Measurements from ENCODE around the gene FTO.

FTO gene

DNA sequence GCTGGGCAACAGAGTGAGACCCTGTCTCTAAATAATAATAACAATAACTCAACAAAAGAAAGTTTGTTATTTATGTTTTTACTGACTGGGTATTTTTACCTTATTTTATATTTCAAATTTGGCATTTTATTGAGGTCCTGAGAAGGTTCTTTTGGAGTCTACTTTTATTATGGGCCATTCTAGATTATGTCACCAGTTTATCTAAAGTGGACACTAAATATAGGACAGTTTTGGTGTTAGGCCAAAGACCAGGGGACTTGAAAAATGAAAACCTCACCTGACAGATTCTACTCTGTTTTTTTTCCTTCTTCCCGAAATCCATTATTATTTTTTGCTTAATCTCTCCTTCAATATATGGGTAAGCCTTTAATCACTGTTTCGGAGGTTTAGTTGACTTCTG lies 8.1 kb downstream of the FTO start:
- DNase-seq: no peak

DNA sequence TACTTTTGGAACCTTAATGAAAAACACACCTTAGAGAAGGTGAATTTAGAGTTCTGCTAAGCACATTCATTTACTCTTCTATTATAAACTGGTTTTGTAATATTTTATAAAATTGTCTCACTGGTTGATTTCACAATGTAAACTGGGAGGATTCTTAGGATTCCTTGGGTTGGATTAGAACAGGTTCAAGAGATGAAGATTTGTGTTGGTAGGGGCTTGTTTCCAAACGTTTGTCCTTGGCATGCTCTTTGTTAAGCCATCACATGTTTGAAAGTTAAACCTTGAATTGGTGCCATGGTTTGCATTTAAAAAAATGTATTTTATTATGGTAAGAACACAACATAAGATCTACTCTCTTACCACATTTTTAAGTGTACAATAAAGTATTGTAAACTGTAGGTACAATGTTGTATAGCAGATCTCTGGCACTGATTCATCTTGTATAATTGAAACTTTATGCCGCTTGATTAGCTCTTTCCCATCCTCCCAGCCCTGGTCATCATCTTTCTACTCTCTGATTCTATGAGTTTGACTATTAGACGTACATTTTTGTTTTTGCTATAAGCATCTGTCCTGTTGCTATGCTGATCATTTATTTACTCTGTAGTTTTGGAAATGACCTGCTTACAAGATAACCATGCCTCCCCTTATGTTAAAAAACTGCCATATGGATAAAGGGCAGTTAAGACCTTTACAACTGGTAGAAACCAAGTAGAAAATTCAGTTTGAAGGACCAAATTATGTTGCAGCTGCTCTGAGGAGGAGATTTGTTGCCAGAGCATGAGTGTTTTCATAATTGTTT lies 9.6 kb downstream of the FTO start:
- DNase-seq: no peak

DNA sequence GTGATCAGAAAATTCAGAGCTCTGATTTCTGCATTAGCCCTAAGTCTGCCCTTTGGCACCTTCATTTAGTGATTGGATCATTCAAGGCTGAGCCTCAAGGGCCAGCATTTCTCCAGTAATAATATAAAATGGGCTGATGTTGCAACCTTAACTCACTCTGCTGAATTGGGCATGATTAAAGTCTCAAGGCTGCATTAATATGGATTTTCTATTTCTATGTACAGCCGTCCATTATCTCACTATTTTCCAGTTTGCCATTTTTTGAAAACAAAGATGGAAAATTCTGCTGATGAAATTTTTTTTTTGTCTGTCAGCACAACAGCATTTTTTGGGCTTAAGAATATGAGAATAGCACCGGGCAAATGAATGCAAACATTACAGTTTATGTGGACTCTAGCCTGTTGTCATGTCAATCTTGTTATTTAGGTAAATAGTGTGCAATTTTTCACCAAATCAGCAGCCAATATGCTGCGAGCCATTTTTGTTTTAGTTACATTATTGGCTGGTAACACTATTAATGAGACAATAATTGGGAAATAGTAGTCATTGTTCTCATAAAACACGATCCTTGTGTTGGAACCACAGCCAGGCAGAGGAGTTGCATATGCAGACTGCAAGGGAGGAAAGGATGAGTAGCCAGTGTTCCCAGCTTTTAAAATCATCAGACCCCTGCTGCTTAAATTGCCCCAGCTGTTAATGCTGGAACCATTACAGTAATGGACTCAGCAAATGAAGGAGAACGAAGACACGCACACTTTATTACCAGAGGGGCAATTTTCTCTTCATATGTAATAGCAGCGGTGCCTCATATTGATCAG lies 10.5 kb downstream of the FTO start:
- no peak for DNase-seq

GRCh38 chr16:53715023-53715384 lies 11.0 kb downstream of the FTO start:
- DNase-seq: no peak

DNA sequence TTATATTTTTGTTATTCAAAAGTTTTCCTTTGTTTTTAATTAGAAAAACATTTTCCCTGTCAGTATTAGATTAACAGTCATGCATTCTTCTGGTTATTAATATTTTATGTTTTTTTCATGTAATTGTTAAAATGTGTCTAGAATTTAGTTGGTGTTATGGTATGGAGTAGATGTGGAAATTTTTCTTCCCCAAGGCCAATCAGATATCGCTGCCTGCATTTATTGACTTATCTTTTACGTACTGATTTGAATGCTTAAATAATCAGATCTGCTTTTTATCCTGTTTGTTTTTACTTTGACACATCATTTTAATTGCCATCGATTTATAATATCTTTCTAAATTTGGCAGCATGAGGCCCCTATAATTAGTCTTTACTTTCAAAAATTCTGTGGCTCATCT lies 13.6 kb downstream of the FTO start:
- no peak for DNase-seq

DNA sequence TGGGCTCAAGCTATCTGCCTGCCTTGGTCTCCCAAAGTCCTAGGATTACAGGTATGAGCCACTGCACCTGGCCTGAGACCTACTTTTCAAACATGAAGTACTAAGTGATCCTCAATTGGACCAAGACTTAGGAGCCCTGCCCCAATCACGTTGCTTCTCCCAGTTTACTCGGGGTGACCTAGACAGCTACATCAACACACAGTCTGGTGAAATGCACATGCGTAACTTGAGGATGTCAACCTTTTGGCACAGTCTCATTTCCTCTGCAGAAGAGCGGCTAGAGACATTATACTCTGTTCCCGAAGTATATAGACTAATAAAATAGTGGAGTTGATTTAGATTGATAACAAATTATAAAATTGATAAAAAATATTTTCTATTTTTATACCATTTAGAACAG lies 17.1 kb downstream of the FTO start:
- DNase-seq: no peak

GRCh38 chr16:53726625-53727024 lies 22.7 kb downstream of the FTO start:
- DNase-seq: no peak

- DNase-seq: no peak
Observed at GRCh38 chr16:53730693-53731092, 26.7 kb downstream of the FTO start.

DNA sequence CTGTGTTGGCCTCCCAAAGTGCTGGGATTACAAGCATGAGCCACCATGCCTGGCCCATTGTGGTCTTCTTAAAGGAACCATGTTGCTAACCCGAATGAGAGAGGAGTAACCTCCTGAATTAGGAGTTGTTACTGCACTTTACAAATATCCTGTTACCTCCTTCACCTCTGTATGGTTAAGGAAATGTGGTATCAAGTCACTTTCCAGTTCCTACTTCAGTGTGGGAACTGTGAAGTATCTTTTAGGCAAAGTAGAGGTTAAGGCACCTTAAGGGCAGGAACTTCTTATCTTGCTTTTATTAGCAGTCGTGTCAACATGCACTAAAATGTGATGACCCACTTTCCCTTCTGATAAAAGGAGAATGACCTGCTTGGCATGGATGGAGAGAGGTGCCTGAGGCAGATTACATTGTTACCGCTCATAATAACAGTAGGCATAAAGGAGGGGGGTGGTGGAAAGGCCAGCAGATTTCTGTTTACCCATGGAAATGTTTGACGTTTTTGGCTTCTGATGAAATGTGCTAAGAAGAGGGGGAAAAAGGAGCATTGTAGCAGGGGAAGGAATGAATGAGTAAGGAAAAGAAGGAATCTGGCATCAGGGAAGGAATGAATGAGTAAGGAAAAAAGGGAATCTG lies 28.5 kb downstream of the FTO start:
- DNase-seq: no peak

DNA sequence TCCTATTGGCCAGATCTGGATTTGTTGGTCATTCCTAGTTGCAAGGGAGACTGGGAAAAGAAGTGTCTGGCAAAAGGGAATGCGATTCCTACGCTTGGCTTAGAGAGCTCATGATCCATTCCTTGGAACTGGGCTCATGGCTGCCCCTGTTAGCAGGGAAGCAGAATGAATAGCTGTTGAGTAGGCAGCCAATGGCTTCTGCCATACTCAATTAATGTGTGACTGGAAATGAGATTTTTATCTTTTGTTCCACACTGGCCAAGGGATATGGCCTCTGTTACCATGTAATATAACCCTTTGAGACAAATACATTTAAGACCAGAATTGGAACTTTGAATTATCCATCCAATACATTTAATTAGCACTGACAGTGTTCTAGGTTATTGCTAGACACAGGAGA lies 31.0 kb downstream of the FTO start:
- no peak for DNase-seq

DNA sequence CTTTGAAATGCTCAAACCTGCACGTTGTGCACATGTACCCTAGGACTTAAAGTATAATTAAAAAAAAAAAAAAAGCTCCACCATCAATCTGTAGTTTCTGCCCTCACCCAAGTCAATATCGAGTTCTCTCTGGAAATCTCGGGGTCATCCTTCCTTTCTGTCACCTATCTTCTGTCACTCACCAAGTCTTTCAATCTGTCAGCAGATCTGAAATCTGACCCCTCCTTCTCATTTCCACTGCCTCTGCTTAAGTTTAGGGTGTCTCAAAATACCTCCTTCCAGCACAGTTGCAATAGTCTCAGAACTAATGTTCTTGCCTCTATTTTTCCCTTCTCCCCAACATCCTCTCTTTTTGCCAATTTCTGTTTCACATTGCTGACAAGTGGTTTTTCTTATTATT lies 32.3 kb downstream of the FTO start:
- DNase-seq: no peak

GRCh38 chr16:53737552-53737951 lies 33.6 kb downstream of the FTO start:
- DNase-seq: no peak

- DNase-seq: no peak
Observed at GRCh38 chr16:53740476-53740875, 36.5 kb downstream of the FTO start.

- no peak for DNase-seq
Observed at GRCh38 chr16:53740933-53741531, 37.1 kb downstream of the FTO start.

GRCh38 chr16:53741546-53741945 lies 37.6 kb downstream of the FTO start:
- DNase-seq: no peak

DNA sequence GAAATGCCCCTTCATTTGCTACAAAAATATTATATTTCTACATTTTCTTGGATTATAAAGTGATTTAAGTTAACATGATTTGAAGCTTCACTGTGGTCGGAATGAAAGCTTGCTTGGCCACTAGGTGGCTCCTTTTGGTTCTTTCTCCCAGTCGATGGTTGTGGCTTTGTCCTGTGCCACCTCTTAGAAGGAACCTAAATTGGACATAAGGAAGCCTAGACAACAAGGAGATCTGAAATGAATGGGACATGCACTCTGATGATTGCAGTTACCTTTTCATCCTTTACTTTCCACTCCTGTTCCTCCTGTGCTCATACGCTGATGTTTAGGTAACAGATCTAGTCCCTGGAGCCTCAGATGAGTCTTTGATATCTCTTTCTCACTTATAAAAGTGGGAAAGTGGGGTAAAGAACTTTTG lies 39.2 kb downstream of the FTO start:
- peak; percentile 25 for DNase-seq

DNA sequence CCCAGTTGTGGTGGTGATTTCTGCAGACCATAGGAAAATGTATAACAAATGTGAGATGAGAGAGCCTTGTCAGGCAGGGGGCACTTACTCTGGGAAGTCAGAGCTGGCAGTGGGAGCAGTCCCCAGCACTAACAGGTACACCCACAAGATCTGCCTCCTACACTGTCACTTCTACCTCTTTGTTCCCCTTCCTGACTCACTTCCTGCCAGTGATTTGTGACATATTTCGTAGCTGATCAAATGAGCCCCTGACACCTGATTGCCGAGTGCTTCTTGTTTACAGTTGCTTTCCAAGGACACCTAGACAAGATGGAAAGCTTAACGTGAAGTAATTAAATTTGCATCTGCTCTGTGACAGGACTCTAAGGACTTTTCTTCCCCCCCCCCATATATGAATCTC lies 40.5 kb downstream of the FTO start:
- DNase-seq: peak; percentile 15

DNA sequence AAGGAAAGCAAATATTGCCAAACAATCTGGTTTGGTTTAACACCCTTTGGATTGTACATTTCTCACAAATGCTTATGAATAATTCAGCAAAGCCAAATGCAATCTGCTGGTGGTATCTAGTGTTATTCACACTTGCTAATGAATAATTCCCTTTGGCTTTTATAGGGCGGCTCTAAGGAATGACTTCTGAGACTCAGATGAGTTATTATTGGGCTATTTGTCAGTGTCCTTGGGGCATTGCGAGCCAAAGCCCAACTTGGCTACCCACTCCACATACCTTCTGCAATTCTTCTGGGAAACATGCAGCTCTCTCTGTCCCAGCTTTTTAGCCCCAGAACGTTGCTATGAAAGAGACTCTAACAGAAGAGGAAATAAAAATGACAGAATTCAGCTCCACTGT lies 41.1 kb downstream of the FTO start:
- DNase-seq: no peak

- DNase-seq: no peak
Observed at GRCh38 chr16:53745753-53746266, 41.9 kb downstream of the FTO start.

DNA sequence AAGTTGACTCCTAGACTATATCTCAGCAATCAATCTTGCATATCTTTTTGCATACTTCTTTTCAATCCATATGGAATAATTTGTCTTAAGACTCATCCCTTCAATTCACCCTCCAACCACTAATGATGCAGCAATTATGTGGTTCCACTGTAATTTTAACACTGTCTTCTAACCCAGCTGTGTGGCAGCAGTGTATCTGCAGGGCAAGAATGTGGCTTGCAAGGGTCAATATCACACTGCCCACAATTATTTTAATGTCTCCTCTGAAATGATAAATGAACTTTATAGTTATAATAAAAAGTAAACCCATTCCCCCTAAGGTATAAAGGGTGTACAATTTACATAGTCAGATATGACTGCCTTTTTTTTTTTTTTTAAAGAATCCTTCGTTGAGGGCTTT lies 48.6 kb downstream of the FTO start:
- DNase-seq: no peak

DNA sequence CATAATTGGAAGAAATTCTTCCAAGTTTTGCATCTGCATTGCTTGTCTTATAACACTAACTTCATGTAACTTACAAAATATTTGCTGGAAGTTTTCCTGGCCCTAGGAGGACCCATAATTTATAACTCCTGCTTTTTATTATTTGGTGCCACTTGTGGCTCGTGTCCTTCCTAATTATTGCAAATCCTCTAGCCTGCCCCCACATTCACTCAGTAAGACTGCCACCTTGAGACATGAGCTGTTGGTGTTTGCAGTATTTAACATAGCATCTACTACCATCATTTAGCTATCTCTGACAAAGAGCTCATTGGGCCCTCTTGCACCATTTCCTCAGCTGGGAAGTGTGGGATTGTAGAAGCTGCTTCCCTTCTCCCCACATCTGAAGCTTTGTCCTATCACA lies 49.5 kb downstream of the FTO start:
- DNase-seq: no peak

- DNase-seq: no peak
Observed at GRCh38 chr16:53755026-53755910, 51.3 kb downstream of the FTO start.

Measured in activated CD4-positive, alpha-beta T cell treated with anti-CD3 and anti-CD28 coated beads for 48 hours (primary cell).